ENCODE data around the gene SLC24A4.

SLC24A4 gene

DNA sequence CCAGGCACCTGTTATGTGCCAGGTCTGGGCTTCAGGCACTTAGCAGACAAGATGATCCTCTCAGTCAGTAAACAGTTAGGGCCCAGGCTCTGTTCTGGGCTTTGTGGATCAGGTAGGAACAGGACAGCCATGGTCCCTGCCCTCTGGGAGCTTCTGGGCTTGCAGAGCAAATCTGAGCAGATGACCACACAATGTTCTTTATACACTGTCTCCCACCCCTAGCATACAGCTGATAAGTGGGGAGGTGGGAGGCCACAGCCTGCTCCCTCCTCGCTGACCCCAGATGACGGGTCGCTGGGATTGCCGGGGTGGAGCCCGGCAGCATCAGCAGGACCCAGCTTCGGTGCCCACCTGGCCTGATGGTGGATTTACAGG is 137.6 kb downstream of the SLC24A4 start:
- FAIRE-seq = no peak

DNA sequence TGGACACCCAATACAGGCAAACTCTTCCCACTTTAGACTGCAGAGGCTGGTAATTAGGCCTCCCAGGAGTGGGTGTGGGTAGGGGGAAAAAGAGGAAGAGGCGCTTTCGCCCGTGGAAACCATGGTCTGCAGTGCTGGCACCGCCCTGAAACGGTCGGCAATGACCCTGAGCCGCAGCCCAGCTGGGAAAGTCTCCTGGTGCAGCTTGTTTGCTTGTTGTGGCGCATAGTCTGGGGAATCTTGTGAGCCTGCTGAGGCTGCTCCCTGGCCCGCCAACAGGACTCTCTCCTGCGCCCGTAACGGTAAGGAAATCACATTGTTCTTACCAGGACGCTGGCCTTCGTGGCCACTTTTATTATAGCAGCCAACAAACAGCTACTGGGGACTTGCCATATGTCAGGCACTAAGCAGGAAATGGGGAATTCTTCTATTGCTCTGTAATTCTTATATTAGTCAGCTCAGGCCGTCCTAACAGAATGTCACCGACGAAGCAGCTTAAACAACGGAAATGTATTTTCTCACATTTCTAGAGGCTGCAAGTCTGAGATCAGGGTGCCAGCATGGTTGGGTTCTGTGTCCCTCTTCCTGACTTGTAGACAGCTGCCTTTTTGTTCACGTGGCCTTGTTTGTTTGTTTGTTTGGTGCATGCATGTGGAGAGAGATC is 138.1 kb downstream of the SLC24A4 start:
- no peak for FAIRE-seq

DNA sequence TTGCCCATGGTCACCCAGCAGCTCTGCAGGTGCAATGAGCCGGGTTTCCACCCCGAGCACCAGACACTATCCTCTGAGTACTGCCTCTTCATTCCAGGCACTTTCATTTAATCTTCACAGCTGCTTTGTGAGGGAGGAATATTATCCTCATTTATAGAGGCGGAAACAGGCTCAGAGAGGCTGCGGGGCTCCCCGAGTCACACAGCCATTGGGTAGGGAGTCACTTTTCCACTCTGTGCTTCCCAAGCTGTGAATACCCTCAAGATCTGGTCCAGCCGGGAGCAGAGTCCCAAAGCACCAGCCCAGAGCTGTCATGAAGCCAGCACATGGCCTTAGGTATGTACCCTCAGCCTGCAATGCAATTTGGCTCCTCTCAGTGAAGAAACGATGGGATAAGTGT is 138.9 kb downstream of the SLC24A4 start:
- no peak for FAIRE-seq

DNA sequence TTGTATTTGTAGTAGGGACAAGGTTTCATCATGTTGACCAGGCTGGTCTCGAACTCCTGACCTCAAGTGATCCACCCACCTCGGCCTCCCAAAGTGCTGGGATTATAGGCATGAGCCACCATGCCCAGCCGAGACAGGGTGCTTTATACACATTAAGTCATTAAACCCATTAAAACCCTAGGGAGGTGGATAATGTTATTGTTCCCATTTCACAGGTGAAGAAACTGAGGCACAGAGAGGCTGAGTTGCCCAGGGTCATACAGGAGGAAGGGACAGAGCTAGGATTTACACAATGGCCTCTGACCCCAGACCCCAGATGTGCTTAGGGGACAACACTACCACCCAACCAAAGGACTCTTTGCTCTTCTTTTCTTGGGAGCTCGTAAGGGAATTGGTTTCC is 139.6 kb downstream of the SLC24A4 start:
- no peak for FAIRE-seq

DNA sequence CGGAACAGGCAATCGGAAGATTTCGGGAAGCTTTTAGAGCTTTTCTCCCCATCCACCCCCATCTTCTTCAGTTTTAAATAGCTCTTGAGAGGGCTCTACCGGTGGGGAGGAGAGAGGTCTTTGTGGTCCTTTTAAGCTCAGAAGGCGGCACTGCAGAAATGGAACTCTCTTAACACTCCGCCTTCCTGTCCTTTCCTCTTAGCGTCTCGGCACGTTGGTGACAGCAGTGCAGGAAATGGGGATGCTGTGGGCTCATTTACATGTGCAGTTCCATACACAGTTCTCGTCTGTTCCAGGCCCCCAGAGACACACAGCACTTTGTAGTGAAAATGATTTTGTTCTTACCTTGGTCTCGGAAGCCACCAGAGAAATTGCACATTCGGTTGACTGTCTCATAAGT is 140.2 kb downstream of the SLC24A4 start:
- FAIRE-seq = no peak

DNA sequence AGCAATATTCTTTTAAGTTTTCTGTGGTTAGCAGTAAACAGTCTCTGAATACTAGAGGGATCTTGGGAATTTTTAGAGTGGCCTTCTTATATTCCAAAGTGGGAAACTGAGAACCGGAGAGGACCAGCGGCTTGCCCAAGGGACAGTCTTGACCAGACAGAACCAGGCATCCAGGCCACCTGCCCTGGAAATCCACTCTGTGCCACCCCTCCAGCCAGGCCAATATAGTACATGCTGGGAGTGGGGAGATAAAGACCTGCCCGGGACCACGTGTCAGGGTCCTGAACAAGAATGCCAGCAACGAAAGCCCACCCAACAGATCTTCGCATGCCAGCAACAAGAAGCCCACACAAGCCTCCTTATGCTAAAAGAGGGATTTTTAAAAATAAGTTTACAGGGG is 141.2 kb downstream of the SLC24A4 start:
- FAIRE-seq = no peak

DNA sequence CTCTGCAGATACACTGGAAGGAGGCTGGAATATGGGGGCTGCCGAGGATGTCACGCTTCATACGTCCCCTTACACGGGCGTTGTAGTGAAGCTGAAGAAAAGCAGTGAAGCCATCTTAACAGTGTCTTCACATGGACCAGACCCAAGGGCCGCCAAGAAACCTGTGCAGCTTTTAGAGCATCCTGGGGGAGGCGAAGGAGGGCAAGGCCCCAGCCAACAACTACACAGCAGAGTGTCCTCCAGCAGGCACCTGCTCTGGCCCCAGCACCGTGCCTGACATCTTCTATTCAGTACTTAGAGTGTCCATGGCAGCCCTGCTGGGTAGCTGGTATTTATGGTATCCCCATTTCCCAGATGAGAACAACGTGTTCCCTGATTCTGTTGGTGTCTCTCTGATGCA is 141.8 kb downstream of the SLC24A4 start:
- FAIRE-seq = no peak

DNA sequence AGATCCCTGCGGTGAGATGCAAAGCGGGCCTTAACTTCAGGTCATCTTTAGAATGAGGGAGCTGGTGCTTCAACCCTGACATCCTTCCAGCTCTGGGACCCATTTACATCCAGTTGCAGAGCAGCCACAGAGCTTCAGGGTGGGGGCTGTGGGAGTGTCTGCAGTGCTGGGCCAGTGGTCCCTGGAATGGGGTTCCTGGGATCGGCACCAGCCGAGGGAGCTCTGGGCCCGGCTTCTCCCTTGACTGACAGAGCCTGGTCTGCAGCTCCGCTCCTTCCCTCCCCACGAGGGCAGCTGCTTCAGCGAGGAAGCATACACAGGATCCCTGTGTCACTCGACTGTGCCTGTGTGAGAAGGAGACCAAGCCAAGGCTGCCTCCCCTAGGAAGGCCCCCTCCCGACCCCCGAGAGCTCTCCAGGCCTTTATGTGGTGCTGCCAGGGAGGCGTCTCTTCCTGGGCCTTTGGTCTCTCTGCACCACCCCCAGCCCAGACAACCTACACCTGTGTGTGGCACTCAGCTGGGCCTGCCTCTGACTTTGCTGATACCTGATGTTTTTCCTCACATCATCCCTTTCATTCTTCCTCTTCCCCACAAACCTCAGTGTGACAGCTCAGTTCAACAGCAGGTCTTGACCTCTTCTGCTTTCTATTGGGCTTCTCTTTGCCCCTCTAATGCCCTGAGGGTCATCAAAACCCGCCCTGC is 142.5 kb downstream of the SLC24A4 start:
- no peak for FAIRE-seq

DNA sequence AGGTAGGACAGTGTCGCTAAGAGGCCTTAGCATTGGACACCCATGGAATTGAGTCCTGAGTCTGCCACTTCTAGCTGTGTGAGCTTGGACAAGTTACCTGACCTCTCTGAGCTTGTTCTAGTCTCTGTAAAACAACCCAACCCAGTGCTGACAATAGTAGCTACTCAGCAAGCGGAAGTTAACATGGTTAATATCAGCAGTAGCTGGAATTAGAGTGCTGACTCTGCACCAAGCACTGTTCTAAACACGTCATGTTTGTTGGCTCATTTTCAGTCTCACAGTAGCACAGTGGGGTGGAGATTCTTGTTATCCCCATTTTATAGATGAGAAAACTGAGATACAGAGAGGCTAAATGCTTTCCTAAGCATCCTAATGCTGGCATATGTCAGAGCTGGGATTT is 143.1 kb downstream of the SLC24A4 start:
- no peak for FAIRE-seq

DNA sequence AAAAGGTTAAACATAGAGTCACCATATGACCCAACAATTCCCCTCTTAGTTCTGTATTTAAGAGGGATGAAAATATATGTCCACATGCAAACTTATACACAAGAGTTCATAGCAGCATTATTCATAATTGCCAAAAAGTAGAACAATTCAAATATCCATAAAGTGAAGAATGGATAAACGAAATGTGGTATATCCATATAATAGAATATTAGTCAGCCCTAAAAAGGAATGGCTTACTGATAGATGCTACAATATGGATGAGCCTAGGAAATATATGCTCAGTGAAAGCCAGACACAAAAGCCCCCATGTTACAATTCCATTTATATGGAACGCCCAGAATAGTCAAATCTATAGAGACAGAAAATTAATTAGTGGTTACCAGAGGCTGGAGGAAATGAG is 146.6 kb downstream of the SLC24A4 start:
- no peak for FAIRE-seq

DNA sequence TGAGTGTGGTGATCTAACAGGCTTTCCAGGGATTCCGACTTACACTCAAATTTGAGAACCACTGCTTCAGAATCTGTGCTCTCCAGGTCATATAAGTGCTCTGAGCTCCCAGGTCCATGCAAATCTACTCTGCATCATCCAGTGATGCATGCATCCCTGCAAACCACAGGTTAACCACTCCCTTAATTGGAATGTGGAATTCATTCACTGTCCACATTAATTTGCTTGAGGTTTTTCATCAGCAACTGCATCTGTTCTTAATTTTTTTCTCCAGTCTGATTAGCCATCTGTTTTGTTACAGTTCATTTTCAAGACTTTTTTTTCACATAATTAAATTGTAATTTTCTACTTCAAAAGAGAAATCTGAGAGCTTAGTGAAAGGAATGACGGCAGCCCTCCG is 147.2 kb downstream of the SLC24A4 start:
- no peak for FAIRE-seq

DNA sequence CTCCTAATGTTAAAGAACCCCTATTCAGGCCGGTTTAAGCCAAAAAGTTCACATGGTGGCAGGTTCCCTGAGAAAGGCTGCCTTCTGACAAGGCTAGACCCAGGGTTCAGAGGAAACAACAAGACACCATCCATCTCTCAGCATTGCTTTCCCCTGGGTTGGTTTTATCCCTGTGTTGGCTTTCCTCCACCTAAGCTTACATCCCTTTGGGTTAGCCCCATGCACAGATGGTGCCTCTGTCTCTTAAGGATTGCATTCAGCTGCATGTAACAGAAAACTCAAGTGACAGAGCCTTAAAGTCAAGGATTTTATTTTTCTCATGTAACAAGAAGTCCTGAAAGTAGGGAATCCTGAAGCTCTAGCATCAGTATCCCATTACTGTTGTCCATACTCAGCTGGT is 147.8 kb downstream of the SLC24A4 start:
- no peak for FAIRE-seq

DNA sequence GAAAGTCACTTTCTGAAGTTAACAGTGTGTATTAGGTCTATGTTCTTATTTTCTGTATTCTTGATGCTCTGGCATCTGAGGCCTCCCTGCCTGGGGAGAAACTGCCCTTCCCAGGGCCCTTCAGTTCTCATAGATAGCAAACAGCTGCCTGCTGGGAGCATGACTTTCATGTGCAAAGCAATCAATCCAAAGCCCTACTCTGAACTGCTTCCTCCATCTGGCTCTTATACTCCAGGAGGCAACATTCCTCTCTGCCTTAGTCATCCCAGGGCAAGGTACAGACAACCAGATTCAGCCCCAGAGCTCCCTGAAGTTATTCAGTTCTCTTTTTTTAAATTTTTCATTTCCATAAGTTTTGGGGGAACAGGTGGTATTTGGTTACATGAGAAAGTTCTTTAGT is 149.0 kb downstream of the SLC24A4 start:
- FAIRE-seq = no peak

DNA sequence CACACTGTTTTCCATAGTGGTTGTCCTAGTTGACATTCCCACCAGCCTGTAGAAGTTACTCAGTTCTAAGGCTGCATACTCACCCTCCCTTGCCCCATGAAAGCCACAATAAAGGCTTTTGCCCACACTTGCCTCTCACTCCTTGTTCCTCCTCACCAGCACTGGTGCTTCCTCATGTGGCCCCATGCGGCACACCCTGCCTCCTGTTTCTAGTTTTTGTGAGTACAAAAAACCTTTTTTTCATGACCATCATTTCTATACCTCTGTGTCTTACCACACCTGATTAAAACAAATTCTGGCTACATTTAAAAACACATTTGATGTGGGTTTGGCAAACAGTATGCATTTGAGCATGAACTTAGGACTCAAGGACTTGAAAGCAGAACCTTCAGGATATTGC is 149.9 kb downstream of the SLC24A4 start:
- FAIRE-seq = no peak

DNA sequence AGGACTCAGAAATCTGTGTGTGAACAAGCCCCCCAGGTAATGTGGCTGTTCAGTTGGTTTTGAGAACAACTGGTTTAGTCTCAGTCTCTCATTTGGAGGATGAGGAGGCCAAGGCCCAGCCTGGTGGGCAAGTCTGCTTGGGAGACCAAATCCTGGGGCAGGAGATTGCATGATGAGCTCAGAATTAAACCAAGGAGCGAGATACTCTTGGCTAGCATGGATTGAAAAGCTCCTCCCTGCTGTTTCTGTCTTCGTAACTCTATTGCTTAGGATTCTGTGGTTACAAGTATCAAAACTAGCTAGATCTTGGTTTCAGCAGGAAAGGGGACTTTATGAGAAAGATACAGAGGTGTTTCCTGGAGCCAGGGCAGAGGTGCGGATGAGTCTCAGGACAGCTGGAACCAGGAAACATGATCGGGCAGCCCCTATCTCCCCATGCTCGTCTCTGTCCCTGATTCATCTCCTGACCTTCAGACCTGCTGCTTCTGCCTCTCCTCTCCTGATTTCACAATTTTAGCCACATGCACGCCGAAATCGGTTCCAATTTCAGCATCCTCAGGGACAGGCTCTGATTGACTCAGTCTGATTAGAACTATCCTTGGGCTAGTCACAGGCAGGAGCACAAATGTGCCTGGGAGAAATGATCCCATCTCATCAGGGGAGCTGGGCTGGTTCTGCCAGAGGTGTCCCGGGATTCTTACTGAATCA is 150.4 kb downstream of the SLC24A4 start:
- no peak for FAIRE-seq

DNA sequence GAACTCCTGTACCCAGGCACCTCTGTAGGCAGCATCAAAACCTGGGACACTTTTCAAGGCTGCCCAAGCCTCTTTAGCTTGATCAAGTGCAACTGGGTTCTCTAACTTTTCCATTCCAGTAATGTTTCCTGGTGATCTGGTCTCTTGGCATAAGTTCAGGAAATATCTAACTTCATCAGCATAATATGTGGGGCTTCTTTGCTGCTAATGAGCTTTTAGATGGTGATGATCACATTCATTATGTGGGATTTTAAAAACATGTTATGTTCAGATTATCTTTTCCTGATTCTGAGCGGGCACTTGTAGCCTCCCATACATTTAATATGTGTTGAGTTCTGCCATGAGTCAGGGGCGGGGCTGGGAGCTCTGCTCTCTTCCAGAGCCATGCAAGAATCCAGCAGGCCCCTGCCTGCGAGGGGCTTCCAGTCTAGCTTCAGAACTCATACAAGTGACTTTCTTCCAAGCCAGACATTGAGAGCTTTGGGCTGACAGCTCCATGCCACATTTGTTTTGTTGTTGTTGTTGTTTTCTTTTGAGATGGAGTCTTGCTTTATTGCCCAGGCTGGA is 151.1 kb downstream of the SLC24A4 start:
- FAIRE-seq = no peak

DNA sequence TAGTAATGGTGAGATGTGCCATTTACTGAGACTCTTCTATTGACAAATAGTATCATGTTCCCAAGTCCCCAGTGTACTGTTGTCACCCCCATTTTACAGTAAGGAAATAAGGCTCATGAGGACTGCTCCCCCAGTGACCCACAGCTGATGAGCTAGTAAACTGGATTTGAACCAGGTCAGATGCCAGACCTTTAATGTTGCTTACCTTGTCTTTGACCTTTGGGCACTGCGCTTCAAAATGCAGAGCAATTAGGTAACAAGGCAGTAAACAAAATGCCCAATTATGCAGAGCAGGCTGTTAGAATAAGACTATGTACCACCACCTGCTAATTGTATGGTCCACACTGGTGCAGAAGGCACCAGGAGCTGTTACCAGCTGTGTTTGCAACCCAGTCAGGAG is 152.1 kb downstream of the SLC24A4 start:
- no peak for FAIRE-seq

DNA sequence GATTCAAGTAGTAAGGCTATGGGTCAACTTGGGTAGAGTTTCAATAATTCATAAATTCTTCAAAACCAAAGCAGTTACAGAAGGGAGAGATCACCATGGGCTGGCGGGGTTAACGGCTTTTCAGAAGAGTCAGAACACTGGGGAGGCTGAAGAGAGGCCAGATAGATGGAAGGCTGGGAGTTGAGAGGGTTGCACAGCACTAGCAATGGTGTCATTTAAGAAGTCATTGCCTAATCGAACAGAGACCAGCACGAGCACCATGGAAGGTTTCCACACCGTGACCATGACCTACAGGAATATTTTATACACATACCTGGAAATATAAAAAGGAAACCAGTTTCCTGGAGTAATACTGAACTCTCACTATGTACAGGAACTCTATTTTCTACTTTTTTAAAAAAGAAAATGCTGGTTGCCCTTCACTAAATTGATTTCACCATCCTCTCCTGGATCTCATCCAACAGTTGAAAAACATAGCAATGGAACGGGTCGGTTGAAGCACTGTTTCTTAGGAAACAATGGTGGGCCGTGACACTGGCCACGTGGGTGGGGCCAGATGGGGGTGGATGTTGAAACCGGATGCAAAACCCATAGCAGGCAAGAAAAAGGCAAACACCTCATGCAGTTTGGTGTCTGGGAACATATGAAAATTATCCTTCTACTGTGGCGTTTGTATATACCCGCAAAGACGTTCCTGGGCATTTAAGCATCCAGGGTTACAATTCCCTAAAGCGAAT is 152.7 kb downstream of the SLC24A4 start:
- FAIRE-seq = no peak

DNA sequence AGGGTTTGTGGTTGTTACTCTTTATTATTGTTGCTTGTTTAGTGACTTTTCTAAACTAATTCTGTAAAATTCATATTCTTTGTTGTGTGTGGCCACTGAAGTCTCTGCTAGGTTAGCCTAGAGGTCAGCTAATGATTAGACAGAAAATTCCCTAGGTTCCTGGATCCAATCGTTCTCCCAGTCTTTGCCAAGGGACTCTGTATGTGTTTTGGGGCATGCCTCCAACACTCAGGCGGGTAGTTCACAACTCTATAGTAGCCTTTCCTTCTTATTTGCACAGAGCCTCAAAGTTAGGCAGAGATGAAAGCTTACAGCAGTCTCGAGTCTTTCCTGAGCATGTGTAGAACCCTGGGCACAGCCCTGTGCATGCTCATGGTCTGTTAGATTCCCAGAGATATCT is 157.9 kb downstream of the SLC24A4 start:
- no peak for FAIRE-seq

DNA sequence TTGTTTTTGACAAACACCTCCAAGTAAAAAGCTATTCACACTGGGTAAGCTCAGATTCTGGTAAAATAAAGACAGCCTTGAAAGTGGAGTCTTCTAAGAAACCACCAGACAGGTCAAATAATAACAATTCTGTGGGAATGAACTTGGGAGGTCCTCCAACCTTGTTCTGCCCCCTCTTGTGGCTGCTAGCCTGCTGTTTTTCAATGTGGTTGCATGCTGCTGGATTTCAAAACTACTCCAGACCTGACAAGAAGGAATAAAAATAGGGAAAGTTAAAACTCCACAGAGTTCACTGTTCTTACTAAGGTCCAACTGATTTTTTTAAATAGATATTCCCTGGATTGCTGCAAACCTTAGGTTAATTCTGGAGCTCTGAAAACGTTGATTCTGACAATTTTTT is 158.4 kb downstream of the SLC24A4 start:
- FAIRE-seq = no peak

DNA sequence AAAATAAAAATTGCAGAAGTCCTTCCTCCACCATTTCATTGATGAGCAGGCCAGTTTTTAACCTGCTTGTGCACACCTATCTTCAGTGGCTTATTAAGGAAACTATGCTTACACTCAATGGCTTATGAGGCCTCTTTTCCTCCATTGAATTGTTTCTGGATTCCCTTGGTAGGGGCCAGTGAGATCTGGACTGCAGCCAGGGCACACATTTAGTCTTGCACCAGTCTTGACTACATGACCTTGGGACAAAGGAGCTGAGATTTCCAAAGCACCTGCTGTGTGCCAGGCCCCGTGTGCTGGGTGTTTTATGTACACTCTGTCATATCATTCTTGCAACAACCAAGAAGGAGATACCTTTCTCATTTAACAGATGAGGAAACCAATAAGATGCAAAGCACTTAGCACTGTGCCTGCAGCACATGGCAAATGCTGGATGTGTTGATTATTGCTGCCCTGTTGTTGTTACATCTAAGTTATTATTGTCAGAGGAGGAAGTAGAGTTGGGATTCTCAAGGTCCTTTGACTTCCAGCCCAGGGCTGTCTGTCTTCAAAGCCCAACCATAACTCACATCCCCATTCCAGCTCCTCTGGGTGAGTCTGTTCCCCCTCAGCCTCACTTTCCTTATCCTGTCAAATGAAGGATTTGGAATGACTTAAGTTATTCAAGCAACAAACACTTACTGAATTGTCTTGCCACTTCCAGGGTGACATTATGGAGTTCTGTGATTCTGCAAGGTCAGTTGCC is 159.0 kb downstream of the SLC24A4 start:
- no peak for FAIRE-seq

DNA sequence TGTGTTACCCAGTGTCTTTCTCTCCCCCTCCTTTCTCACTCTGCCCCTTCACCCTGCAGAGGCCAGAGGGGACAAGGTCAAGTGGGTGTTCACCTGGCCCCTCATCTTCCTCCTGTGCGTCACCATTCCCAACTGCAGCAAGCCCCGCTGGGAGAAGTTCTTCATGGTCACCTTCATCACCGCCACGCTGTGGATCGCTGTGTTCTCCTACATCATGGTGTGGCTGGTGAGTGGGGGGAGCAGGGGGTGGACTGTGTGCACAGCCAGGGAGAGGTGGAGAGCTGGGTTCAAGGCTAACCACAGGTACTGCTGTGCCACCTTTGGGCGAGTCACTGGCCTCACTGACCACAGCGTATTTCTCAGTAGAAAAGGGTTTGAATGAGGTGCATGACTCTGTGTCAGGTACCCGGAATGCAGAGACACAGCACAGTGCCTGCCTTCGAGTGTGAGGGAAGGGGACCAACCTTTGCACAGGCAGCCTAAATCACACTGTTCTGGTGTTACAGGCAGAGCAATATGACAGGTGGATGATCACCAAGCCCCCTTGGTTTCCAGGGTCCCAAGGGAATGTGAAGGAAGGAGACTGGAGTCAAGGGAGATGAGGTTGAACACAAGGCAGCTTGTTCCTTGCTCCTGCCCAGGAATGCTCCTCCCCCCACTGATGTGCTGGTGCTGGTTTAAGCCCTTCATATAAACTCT is 159.8 kb downstream of the SLC24A4 start:
- no peak for FAIRE-seq
